IMR-90 (cell line): ENCODE data around the gene NELFE. TPM values are rescaled to one million over a fixed set of nuclear protein-coding genes. Genes with fewer than 3 reads are reported as not detected.

Source experiments
- ATAC-seq: fragments of 200-7000 bp; cut with Tn5 transposase; 2 replicates; pipeline ENCODE4 v1.9.1; 2020; ENCODE audit warnings: low read depth, mild to moderate bottlenecking, moderate library complexity
- BruUV-seq: library from RNA; stranded (reverse); fragments of 400-500 nt; replicated peaks from 2 replicates; lab custom pipeline; 2021; lab: Mats Ljungman, UMichigan
- CTCF ChIA-PET: fragments of 300-600 bp; formaldehyde crosslinking; extraction: SDS; loops from one replicate; lab custom pipeline; 2021; ENCODE audit warnings: antibody characterized with exemption; lab: Yijun Ruan, JAX
- POLR2A ChIA-PET: fragments of 300-600 bp; sonication (Branson Sonifier 250); formaldehyde crosslinking; loops from one replicate; lab custom pipeline; 2022; ENCODE audit warnings: antibody characterized with exemption; ENCODE audit not compliant: unreplicated experiment; lab: Charles Lee
- DNase-seq: peaks from one replicate; pipeline ENCODE4 v3.0.0; 2013
- H2AFZ ChIP-seq: replicated peaks from 2 replicates; pipeline ENCODE3; 2013; ENCODE audit warnings: low read length, mild to moderate bottlenecking; ENCODE audit not compliant: poor library complexity
- H2AK5ac ChIP-seq: 2 replicates; pipeline ENCODE4 v1.6.1; 2013; ENCODE audit warnings: low read depth, low read length, inconsistent platforms
- H2AK9ac ChIP-seq: replicated peaks from 2 replicates; pipeline ENCODE3; 2013; ENCODE audit warnings: mild to moderate bottlenecking, low read depth, low read length, moderate library complexity; ENCODE audit not compliant: poor library complexity
- H2BK120ac ChIP-seq: 2 replicates; pipeline ENCODE4 v1.6.1; 2013; ENCODE audit warnings: low read depth, low read length, inconsistent platforms
- H2BK15ac ChIP-seq: 3 replicates; pipeline ENCODE4 v1.6.1; 2013; ENCODE audit warnings: low read depth, low read length, inconsistent platforms
- H2BK20ac ChIP-seq: 2 replicates; pipeline ENCODE4 v1.6.1; 2013; ENCODE audit warnings: low read depth, mild to moderate bottlenecking, inconsistent platforms, low read length, moderate library complexity
- H2BK5ac ChIP-seq: 2 replicates; pipeline ENCODE4 v1.6.1; 2013; ENCODE audit warnings: mild to moderate bottlenecking, low read depth, low read length, inconsistent platforms; ENCODE audit not compliant: poor library complexity, severe bottlenecking
- H3K14ac ChIP-seq: replicated peaks from 2 replicates; pipeline ENCODE4 v1.6.1; 2013; ENCODE audit warnings: low read depth, low read length, inconsistent platforms
- H3K18ac ChIP-seq: 2 replicates; pipeline ENCODE4 v1.6.1; 2013; ENCODE audit warnings: low read depth, low read length, control low read depth
- H3K23ac ChIP-seq: 2 replicates; pipeline ENCODE4 v1.6.1; 2013; ENCODE audit warnings: low read depth, low read length, inconsistent platforms
- H3K27ac ChIP-seq: 2 replicates; pipeline ENCODE4 v1.5.1; 2013; ENCODE audit warnings: mild to moderate bottlenecking, control low read depth, low read length; ENCODE audit not compliant: insufficient read depth
- H3K27me3 ChIP-seq: 2 replicates; pipeline ENCODE4 v1.6.1; 2013; ENCODE audit warnings: low read length; ENCODE audit not compliant: control insufficient read depth, insufficient read depth
- H3K36me3 ChIP-seq: 2 replicates; pipeline ENCODE4 v1.6.1; 2013; ENCODE audit warnings: low read length, mixed read lengths; ENCODE audit not compliant: control insufficient read depth, insufficient read depth
- H3K4ac ChIP-seq: 2 replicates; pipeline ENCODE4 v1.6.1; 2013; ENCODE audit warnings: low read depth, low read length, inconsistent platforms
- H3K4me1 ChIP-seq: 2 replicates; pipeline ENCODE4 v1.6.1; 2013; ENCODE audit warnings: low read length, mixed read lengths; ENCODE audit not compliant: control insufficient read depth, insufficient read depth
- H3K4me2 ChIP-seq: 2 replicates; pipeline ENCODE4 v1.6.1; 2013; ENCODE audit warnings: low read depth, mild to moderate bottlenecking, control low read depth, low read length, moderate library complexity
- H3K4me3 ChIP-seq: 2 replicates; pipeline ENCODE4 v1.5.1; 2013; ENCODE audit warnings: low read depth, mild to moderate bottlenecking, control low read depth, low read length, moderate library complexity; ENCODE audit not compliant: insufficient read depth
- H3K56ac ChIP-seq: 2 replicates; pipeline ENCODE4 v1.6.1; 2013; ENCODE audit warnings: low read length, inconsistent platforms; ENCODE audit not compliant: insufficient read depth; ENCODE audit errors: extremely low read depth
- H3K79me1 ChIP-seq, 2 experiments: 2 replicates each; pipeline ENCODE4 v1.6.1; 2013; ENCODE audit warnings: low read length in 2 of 2, inconsistent platforms in 1 of 2, low read depth in 1 of 2
- H3K9ac ChIP-seq: 2 replicates; pipeline ENCODE4 v1.6.1; 2013; ENCODE audit warnings: low read depth, low read length, control low read depth
- H3K9me1 ChIP-seq: 2 replicates; pipeline ENCODE4 v1.6.1; 2013; ENCODE audit warnings: low read length, inconsistent platforms; ENCODE audit not compliant: insufficient read depth
- H3K9me3 ChIP-seq: 2 replicates; pipeline ENCODE4 v1.6.1; 2013; ENCODE audit warnings: low read length; ENCODE audit not compliant: control insufficient read depth, insufficient read depth
- H4K20me1 ChIP-seq: 2 replicates; pipeline ENCODE4 v1.6.1; 2013; ENCODE audit warnings: low read length, inconsistent platforms; ENCODE audit not compliant: insufficient read depth
- H4K5ac ChIP-seq: 2 replicates; pipeline ENCODE4 v1.6.1; 2013; ENCODE audit warnings: mild to moderate bottlenecking, low read depth, low read length, control low read depth
- H4K8ac ChIP-seq, 2 experiments: 2 replicates each; pipeline ENCODE4 v1.6.1; 2013; ENCODE audit warnings: low read depth in 2 of 2, low read length in 2 of 2, control low read depth in 1 of 2, inconsistent platforms in 1 of 2
- H4K91ac ChIP-seq: 2 replicates; pipeline ENCODE4 v1.6.1; 2013; ENCODE audit warnings: low read depth, low read length, inconsistent platforms; ENCODE audit not compliant: insufficient read depth
- BHLHE40 ChIP-seq: fragments of 150-350 bp; IDR thresholded peaks from 2 replicates; pipeline ENCODE4 v1.6.1; 2016; ENCODE audit warnings: mild to moderate bottlenecking, low read depth, low read length
- CEBPB ChIP-seq: IDR thresholded peaks from 2 replicates; pipeline ENCODE4 v1.6.1; 2012; ENCODE audit warnings: low read depth, low read length, improper control_type of control experiment
- CHD1 ChIP-seq: IDR thresholded peaks from 2 replicates; pipeline ENCODE4 v1.6.1; 2012; ENCODE audit warnings: low read depth, low read length, improper control_type of control experiment
- CTCF ChIP-seq: conservative IDR thresholded peaks from 2 replicates; pipeline ENCODE4 v1.5.1; 2012; ENCODE audit warnings: mild to moderate bottlenecking, low read depth, low read length, improper control_type of control experiment
- ELK1 ChIP-seq: fragments of 150-350 bp; IDR thresholded peaks from 2 replicates; pipeline ENCODE4 v1.6.1; 2016; ENCODE audit warnings: low read depth, mild to moderate bottlenecking, low read length, moderate library complexity, borderline replicate concordance
- FOS ChIP-seq: fragments of 150-350 bp; IDR thresholded peaks from 2 replicates; pipeline ENCODE4 v1.6.1; 2016; ENCODE audit warnings: low read depth, low read length
- MAFK ChIP-seq: IDR thresholded peaks from 2 replicates; pipeline ENCODE4 v1.6.1; 2012; ENCODE audit warnings: low read depth, low read length, improper control_type of control experiment
- MAZ ChIP-seq: IDR thresholded peaks from 2 replicates; pipeline ENCODE4 v1.6.1; 2012; ENCODE audit warnings: low read depth, mild to moderate bottlenecking, low read length, improper control_type of control experiment, moderate library complexity, borderline replicate concordance
- MXI1 ChIP-seq: IDR thresholded peaks from 2 replicates; pipeline ENCODE4 v1.6.1; 2012; ENCODE audit warnings: low read depth, mild to moderate bottlenecking, low read length, moderate library complexity, borderline replicate concordance
- NFE2L2 ChIP-seq: fragments of 150-350 bp; IDR thresholded peaks from 2 replicates; pipeline ENCODE4 v1.6.1; 2016; ENCODE audit warnings: low read depth, mild to moderate bottlenecking, low read length
- POLR2A ChIP-seq: IDR thresholded peaks from 2 replicates; pipeline ENCODE4 v1.6.1; 2012; ENCODE audit warnings: mild to moderate bottlenecking, low read depth, low read length
- RAD21 ChIP-seq: IDR thresholded peaks from 2 replicates; pipeline ENCODE4 v1.6.1; 2012; ENCODE audit warnings: low read length, improper control_type of control experiment
- RCOR1 ChIP-seq: IDR thresholded peaks from 2 replicates; pipeline ENCODE4 v1.6.1; 2012; ENCODE audit warnings: mild to moderate bottlenecking, low read length, improper control_type of control experiment; ENCODE audit not compliant: insufficient replicate concordance
- RFX5 ChIP-seq: IDR thresholded peaks from 2 replicates; pipeline ENCODE4 v1.8.0; 2012; ENCODE audit warnings: low read depth, mild to moderate bottlenecking, low read length, moderate library complexity
- SMC3 ChIP-seq: fragments of 150-350 bp; IDR thresholded peaks from 2 replicates; pipeline ENCODE4 v1.6.1; 2016; ENCODE audit warnings: low read depth, mild to moderate bottlenecking, antibody characterized with exemption, low read length, moderate library complexity
- USF2 ChIP-seq: fragments of 150-350 bp; IDR thresholded peaks from 2 replicates; pipeline ENCODE4 v1.6.1; 2017; ENCODE audit warnings: mild to moderate bottlenecking, antibody characterized with exemption, low read length, low read depth
- WGBS, 2 experiments: methylation state at CpG; one replicate each; pipeline versions ENCODE4 v1.1.5 to v1.1.7; 2013; ENCODE audit warnings: missing lambda C conversion rate in 2 of 2; ENCODE audit not compliant: insufficient read length in 1 of 2; ENCODE audit errors: extremely low coverage in 2 of 2; 5-methylcytosine and 5-hydroxymethylcytosine counted together
- dilution Hi-C: fragments of 300-500 bp; cut with HindIII; formaldehyde crosslinking; loops from one replicate; pipeline ENCODE4 v1.14.3; 2018; ENCODE audit warnings: low sequenced_read_pairs; ENCODE audit not compliant: unreplicated experiment
- in situ Hi-C: fragments of 300-500 bp; cut with MboI; formaldehyde crosslinking; loops from 3 replicates; pipeline ENCODE4 v1.14.3; 2019; ENCODE audit warnings: low sequenced_read_pairs, inconsistent platforms, mixed read lengths
- intact Hi-C: fragments of 100-400 bp; cut with micrococcal nuclease; formaldehyde crosslinking; loops from 2 replicates; pipeline ENCODE4 v1.10.0; 2022
- polyA plus RNA-seq, 3 experiments: library from polyadenylated mRNA; depleted of rRNA; stranded (reverse); fragments of >200 nt; gene quantifications; 2 replicates each; pipeline ENCODE4 v1.2.3, GENCODE V29; 2012; ENCODE audit warnings: low replicate concordance in 1 of 3
- total RNA-seq: library from RNA; depleted of rRNA; stranded (reverse); fragments of >200 nt; gene quantifications from 2 replicates; pipeline ENCODE4 v1.2.3, GENCODE V29; 2012

The NELFE gene
- total and polyA plus RNA-seq, 2 of the 4 experiments (the other 2 are of a cell fraction) = 63.6 to 76.0 TPM

GRCh38 chr6:31961616-31962015, 2.8 kb upstream of the NELFE start:
- Histone ChIP-seq H3K36me3 (peaks cover 52% of the 10 kb centered on the region), H2BK20ac (no peak overlapping the region), H3K14ac (no peak overlapping the region), H3K79me1 (peaks cover 32 to 43% of the 10 kb centered on the region in 2 experiments), H3K4me2 (no peak overlapping the region), H3K4me1 (peaks cover 7% of the 10 kb centered on the region; the same call in 1 of the 2 replicates), H2BK15ac (no peak overlapping the region), H2BK120ac (no peak overlapping the region), H3K9me1 (peaks cover 11% of the 10 kb centered on the region), H3K9ac (no peak overlapping the region), H4K20me1 (no peaks in the 10 kb centered on the region), H3K23ac (no peak overlapping the region), H3K9me3 (no peaks in the 10 kb centered on the region), H3K4me3 (no peak overlapping the region), H4K8ac (no peak overlapping the region), H2BK5ac (no peak overlapping the region), H2AK5ac (no peak overlapping the region), H3K27ac (no peak overlapping the region), H3K56ac (no peak overlapping the region), H3K4ac (no peak overlapping the region), H3K18ac (no peak overlapping the region), H4K91ac (no peak overlapping the region), H4K5ac (no peak overlapping the region), H2AK9ac (peak overlapping the region; percentile 67), H3K27me3 (no peaks in the 10 kb centered on the region), H2AFZ (no peak overlapping the region)
- dilution Hi-C loops = no loop called here
- ATAC-seq = no peak
- BruUV-seq = no TSS peak
- TF ChIP-seq CEBPB (no peak), MAFK (no peak), RCOR1 (no peak), POLR2A (no peak), CTCF (no peak), MXI1 (no peak), MAZ (no peak), ELK1 (no peak), CHD1 (no peak), RFX5 (no peak), SMC3 (no peak), NFE2L2 (no peak), BHLHE40 (no peak), USF2 (no peak), RAD21 (no peak), FOS (no peak)
- 71% methylated on average over 3 of the region's 12 CpGs; no CpG with 5 or more reads in 1 of the 2 experiments for WGBS, 2 experiments
- no peak for DNase-seq
- in situ Hi-C loops = no loop called here
- POLR2A ChIA-PET = no interaction called here
- CTCF ChIA-PET = no interaction called here
- intact Hi-C loops = no loop called here
